Testis (tissue), 2 donors: Measurements from ENCODE around the gene PANX2.

ENCODE experiments used
- CTCF ChIP-seq, 3 experiments: fragments of 450-650 bp in 2 of 3; fragments of 200-600 bp in 1 of 3; sonication (generic) in 1 of 3; IDR thresholded peaks; one replicate each; pipeline ENCODE4 v1.5.1; 2016 to 2019; ENCODE audit warnings: antibody characterized with exemption in 3 of 3, mild to moderate bottlenecking in 2 of 3, moderate library complexity in 1 of 3
- POLR2A ChIP-seq: fragments of 450-650 bp; IDR thresholded peaks from one replicate; pipeline ENCODE4 v1.6.1; 2017; ENCODE audit warnings: antibody characterized with exemption, mild to moderate bottlenecking, moderate library complexity

GRCh38 chr22:50206599-50206998, 36.1 kb downstream of the PANX2 start:
- TF ChIP-seq CTCF (IDR thresholded peaks at IDR 0.05) (peak; percentile 50 to 69 (median 51)), POLR2A (no peak)
